Mesothelial cell of epicardium (in vitro differentiated cells): Measurements from ENCODE around the gene TRAIP. TPM values are rescaled to one million over a fixed set of nuclear protein-coding genes. Genes with fewer than 3 reads are reported as not detected.

Experiments used
- DNase-seq, 2 experiments: peaks; one replicate each; pipeline ENCODE4 v3.0.0; 2021; ENCODE audit warnings: low spot score in 2 of 2; ENCODE audit not compliant: unreplicated experiment in 2 of 2
- H3K27ac Mint-ChIP-seq: 2 replicates; pipeline ENCODE4 v1.8.0; 2021; ENCODE audit warnings: mixed read lengths
- H3K27me3 Mint-ChIP-seq: 2 replicates; pipeline ENCODE4 v1.8.0; 2021; ENCODE audit warnings: low read depth, mixed read lengths
- H3K36me3 Mint-ChIP-seq: 2 replicates; pipeline ENCODE4 v1.8.0; 2021; ENCODE audit warnings: mixed read lengths
- H3K4me1 Mint-ChIP-seq: 2 replicates; pipeline ENCODE4 v1.8.0; 2021; ENCODE audit warnings: mixed read lengths
- H3K4me3 Mint-ChIP-seq: 2 replicates; pipeline ENCODE4 v1.8.0; 2021; ENCODE audit warnings: mild to moderate bottlenecking, moderate library complexity, mixed read lengths
- H3K9me3 Mint-ChIP-seq: 2 replicates; pipeline ENCODE4 v1.8.0; 2021; ENCODE audit warnings: mixed read lengths
- total RNA-seq: library from RNA; stranded (reverse); gene quantifications from 3 replicates; pipeline ENCODE4 v1.2.1, GENCODE V29; 2021
- TF ChIP-seq, protein P1 (sequence below): fragments of 200-600 bp; sonication (generic); IDR thresholded peaks from one replicate; pipeline ENCODE4 v1.5.0; 2021; ENCODE audit warnings: antibody characterized with exemption; ENCODE audit not compliant: unreplicated experiment

The TRAIP gene
- total RNA-seq, 1 donor from 2014 or later: 10.4 TPM

DNA sequence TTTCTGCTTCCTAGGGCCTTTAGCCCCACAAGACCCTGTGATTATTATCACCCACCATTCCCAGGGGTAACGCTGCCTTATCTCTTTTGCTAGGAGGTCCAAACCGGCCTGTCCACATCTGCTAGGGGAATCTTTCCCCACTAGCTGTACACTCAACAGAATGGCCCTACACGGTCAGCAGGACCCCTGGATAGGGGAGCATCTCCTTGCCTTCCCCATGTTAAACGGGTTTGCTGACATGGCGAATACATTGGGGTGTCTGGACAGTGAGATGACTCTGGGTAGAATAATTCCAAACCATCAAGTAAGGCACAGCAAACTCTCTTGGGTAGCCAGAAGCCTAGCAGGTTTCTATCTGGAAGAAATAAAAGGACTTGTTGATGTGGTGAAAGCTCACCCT lies 702 bp downstream of the TRAIP start:
- DNase-seq: no peak
- H3K27me3 Mint-ChIP-seq: peaks cover 6% of the 10 kb centered on the region
- peaks cover 13% of the 10 kb centered on the region for H3K4me1 Mint-ChIP-seq
- TF ChIP-seq, protein P1, sequence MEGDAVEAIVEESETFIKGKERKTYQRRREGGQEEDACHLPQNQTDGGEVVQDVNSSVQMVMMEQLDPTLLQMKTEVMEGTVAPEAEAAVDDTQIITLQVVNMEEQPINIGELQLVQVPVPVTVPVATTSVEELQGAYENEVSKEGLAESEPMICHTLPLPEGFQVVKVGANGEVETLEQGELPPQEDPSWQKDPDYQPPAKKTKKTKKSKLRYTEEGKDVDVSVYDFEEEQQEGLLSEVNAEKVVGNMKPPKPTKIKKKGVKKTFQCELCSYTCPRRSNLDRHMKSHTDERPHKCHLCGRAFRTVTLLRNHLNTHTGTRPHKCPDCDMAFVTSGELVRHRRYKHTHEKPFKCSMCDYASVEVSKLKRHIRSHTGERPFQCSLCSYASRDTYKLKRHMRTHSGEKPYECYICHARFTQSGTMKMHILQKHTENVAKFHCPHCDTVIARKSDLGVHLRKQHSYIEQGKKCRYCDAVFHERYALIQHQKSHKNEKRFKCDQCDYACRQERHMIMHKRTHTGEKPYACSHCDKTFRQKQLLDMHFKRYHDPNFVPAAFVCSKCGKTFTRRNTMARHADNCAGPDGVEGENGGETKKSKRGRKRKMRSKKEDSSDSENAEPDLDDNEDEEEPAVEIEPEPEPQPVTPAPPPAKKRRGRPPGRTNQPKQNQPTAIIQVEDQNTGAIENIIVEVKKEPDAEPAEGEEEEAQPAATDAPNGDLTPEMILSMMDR: no peak
- H3K4me3 Mint-ChIP-seq: peak overlapping the region; percentile 88
- H3K36me3 Mint-ChIP-seq: no peaks in the 10 kb centered on the region
- no peaks in the 10 kb centered on the region for H3K9me3 Mint-ChIP-seq
- peak overlapping the region; percentile 90 for H3K27ac Mint-ChIP-seq

DNA sequence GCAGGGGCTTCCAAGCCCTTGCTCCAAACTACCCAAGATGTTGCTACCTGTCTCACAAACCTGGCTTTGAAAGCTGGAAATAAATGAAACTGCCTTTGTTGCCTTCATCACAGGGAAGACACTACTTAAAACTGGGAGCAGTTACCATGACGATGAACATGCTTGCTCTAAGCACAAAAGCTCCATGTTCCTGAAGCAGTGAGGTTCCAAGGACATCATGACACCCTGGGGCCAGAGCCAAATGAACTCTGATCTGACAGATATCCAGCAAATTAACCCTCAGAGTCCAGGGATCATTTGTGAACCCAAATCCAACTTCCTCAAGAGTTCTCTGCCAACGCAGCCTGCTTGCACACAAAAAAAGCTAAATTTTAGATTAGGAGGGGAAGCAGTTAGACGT lies 10.7 kb downstream of the TRAIP start:
- H3K9me3 Mint-ChIP-seq: no peaks in the 10 kb centered on the region
- H3K4me3 Mint-ChIP-seq: no peak overlapping the region
- no peak for DNase-seq
- H3K27ac Mint-ChIP-seq: no peak overlapping the region
- peaks cover 4% of the 10 kb centered on the region for H3K36me3 Mint-ChIP-seq
- H3K27me3 Mint-ChIP-seq: no peaks in the 10 kb centered on the region
- TF ChIP-seq, protein P1: no peak
- no peaks in the 10 kb centered on the region for H3K4me1 Mint-ChIP-seq

DNA sequence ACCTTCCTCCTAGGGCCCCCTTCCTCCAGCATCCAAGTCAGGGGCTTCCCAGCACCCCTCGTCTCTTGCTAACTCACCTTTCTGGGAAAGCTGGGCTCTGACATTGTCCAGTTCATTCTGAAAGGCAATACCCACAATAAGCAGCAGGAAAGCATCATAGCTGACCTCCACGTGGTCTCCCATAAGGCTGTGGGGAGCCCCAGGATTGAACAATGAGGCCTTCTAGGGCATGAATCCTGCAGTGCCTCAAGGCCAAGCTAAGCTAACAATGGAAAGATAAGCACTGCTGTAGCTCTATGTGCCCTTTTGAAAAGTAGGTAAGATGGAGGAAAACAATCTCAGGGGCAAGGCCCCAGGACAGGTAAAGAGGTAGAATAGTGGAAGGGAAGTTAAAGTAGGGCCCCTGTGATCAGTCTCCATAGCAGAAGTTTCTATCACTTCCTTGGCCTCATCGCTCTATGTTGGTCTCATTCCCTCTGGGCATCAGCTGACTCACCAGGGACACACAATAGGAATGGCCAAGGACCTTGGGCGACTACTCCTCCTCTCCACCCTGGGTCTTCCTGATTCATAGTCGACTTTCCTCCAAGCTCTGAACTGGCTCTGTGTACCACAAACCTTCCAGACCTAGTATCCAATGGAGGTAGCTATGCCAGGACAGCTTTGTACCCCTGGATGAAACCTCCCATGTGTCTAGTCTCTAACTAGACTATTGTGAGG lies 11.7 kb downstream of the TRAIP start:
- Mint-ChIP-seq H3K9me3 (no peaks in the 10 kb centered on the region), H3K36me3 (peaks cover 4% of the 10 kb centered on the region), H3K4me1 (no peaks in the 10 kb centered on the region), H3K4me3 (no peak overlapping the region), H3K27ac (no peak overlapping the region), H3K27me3 (no peaks in the 10 kb centered on the region)
- no peak for DNase-seq
- TF ChIP-seq, protein P1: no peak

DNA sequence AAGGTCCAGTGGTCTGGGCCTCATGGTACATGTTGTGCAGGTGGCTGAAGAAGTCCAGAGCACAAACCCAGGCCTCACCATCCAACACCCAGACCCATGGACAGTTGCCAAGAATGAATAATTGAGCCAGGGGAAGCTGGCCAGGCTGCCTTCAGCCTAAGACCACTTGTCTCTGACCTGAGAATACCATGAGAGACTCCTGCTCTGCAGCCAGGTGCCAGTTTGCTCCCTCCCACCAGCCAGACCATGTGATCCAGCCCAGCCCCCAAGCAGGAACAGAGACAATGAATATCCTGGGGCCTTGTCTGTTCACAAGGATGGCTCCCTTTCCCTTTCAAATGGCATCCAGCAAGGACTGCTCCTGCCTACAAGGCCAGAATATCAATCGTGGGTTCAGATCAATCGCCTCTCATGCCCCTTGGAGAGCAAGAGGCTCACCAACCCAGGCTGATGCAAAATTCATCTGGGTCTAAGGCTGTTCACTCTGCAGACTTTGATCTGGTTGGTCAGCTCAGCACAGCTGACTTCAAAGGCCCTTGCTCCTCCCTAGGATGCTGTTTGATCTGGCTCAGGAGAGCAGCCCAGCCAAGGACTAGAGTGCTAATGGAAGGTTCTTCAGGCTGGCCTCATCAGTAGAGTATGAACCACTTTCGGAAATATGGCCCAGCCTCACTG lies 13.4 kb downstream of the TRAIP start:
- H3K36me3 Mint-ChIP-seq: peaks cover 5% of the 10 kb centered on the region
- TF ChIP-seq, protein P1: no peak
- H3K9me3 Mint-ChIP-seq: no peaks in the 10 kb centered on the region
- no peak overlapping the region for H3K27ac Mint-ChIP-seq
- H3K4me3 Mint-ChIP-seq: no peak overlapping the region
- DNase-seq: no peak
- peaks cover 5% of the 10 kb centered on the region for H3K4me1 Mint-ChIP-seq
- H3K27me3 Mint-ChIP-seq: no peaks in the 10 kb centered on the region

DNA sequence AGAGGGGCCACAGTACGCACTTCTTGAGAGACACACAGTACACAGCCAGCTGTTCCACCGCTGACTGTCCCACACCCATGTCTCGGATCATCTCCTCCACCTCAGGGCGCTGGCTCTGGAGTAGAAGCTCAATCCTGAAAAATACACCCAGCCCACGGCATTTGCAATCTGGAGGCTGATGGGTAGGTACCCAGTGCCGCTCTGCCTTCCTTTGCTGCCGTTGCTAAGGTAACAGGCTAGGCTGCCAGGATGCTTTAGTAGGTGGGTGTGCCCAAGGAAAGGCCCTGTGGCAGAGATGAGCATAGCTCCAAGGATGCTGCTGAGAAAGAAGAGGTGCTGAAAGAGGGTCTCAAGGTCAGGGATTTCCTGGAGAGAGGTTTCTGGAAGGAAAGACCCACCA lies 14.6 kb downstream of the TRAIP start:
- Mint-ChIP-seq H3K4me3 (no peak overlapping the region), H3K9me3 (no peaks in the 10 kb centered on the region)
- no peak for DNase-seq

More for the DNA sequence above, 14.6 kb downstream of the TRAIP start:
- no peak overlapping the region for H3K27ac Mint-ChIP-seq
- TF ChIP-seq, protein P1: no peak
- H3K36me3 Mint-ChIP-seq: peaks cover 1% of the 10 kb centered on the region
- peaks cover 5% of the 10 kb centered on the region for H3K4me1 Mint-ChIP-seq
- H3K27me3 Mint-ChIP-seq: no peaks in the 10 kb centered on the region
